Renal cortex interstitium (tissue), 11 donors: ENCODE results near the gene CNOT4. TPM values are rescaled to one million over a fixed set of nuclear protein-coding genes. Genes with fewer than 3 reads are reported as not detected.

Experiments
- DNase-seq, 11 donors: peaks; one replicate each; pipeline ENCODE4 v3.0.0-alpha.2; 2013; ENCODE audit warnings: low read depth in 9 of 11, low spot score in 4 of 11; ENCODE audit errors: extremely low read depth in 1 of 11
- polyA plus RNA-seq, 3 donors: library from polyadenylated mRNA; unstranded; fragments of 120-200 nt; gene quantifications; one replicate each; pipeline ENCODE4 v1.2.1, GENCODE V29; 2013; ENCODE audit not compliant: insufficient read length in 3 of 3

The CNOT4 gene
- polyA plus RNA-seq, 3 donors = 32.1 to 34.6 (median 33.2) TPM

DNA sequence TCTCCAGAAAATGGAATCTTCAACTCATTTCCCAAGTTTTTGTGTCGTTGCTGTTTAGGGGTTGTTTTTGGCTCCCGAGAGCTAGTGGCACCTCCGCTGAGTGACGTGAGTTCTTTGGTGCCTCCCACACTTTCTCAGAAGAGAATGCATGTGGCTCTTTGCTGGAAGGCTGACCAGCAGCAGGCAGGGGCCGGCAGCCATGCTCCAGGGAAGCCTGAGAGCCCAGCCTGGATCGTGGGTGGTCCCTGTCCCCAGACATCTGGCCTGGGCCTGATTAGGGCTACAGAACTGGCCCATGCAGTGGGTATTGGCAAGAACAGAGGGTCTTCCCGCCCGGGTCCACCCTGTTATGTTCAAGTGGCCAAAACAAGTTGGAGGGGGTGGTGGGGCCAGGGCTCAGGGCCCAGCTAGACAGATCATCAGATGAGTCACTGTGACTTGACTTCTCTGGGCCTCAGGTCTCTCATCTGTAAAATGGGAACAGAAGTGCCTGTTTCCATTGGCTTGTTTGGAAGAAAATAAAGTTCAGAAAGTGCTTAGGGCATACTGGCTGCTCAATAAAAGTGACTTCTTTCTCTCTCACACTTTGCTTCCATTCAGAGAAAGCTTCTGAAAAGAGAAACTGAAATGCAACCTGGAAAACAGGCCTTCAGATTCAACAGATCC lies 193.1 kb downstream of the CNOT4 start:
- DNase-seq = no peak

DNA sequence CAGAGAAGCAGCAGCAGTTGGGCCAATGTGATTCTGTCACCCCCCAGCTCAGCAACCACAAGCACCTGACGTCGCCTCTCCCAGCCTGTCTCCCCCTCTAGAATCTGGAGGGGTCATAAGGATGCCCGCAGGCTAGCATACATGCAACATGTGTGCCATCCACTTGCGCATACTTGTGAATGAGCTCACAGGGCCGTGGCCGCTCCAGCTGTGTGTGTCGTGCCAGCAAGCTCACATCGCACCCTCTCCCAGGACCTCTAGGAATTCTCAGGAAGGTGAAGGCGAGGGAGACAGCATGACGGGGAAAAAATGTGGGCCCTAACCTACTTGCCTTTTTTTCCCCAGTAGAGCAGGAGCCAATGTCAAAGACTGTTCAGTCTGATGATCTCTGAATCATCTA lies 195.9 kb downstream of the CNOT4 start:
- DNase-seq = no peak

Other genes starting within 250 kb of the CNOT4 start
- 10 to 100 TPM; 65.1 to 77.3 (median 68.3) TPM for gene NUP205, start 47.8 kb upstream of the CNOT4 start, polyA plus RNA-seq
- gene STMP1, start 152.4 kb upstream of the CNOT4 start, polyA plus RNA-seq = 10 to 100 TPM; 68.3 to 99.3 (median 69.4) TPM
- 1 to 10 TPM; 1.2 to 6.7 (median 1.9) TPM for gene SLC13A4, start 218.1 kb upstream of the CNOT4 start, polyA plus RNA-seq
- not detected for gene FAM180A, start 238.7 kb upstream of the CNOT4 start, polyA plus RNA-seq